Stimulated activated naive CD8-positive, alpha-beta T cell treated with anti-CD3 and anti-CD28 coated beads, Interleukin-15, Interleukin-2, amounts not matched to agents 100 ng/mL and 50 ng/mL, for 24 hours (primary cell): ENCODE data around the gene RSAD2.
"Not testable (repeated sequence)": the region's sequence is repeated elsewhere in the genome, so short reads cannot be mapped to it uniquely, and the experiment has no call there.

Experiments
- H3K27ac Mint-ChIP-seq: one replicate; pipeline ENCODE4 v1.8.0; 2021; ENCODE audit warnings: mild to moderate bottlenecking, mixed read lengths
- H3K27me3 Mint-ChIP-seq: one replicate; pipeline ENCODE4 v1.8.0; 2021; ENCODE audit warnings: mixed read lengths
- H3K36me3 Mint-ChIP-seq: one replicate; pipeline ENCODE4 v1.8.0; 2021; ENCODE audit warnings: low read depth, mixed read lengths
- H3K4me1 Mint-ChIP-seq: one replicate; pipeline ENCODE4 v1.8.0; 2021; ENCODE audit warnings: low read depth, mixed read lengths
- H3K4me3 Mint-ChIP-seq: one replicate; pipeline ENCODE4 v1.8.0; 2021; ENCODE audit warnings: mild to moderate bottlenecking, mixed read lengths
- H3K9me3 Mint-ChIP-seq: one replicate; pipeline ENCODE4 v1.8.0; 2021; ENCODE audit warnings: mixed read lengths

The RSAD2 gene

DNA sequence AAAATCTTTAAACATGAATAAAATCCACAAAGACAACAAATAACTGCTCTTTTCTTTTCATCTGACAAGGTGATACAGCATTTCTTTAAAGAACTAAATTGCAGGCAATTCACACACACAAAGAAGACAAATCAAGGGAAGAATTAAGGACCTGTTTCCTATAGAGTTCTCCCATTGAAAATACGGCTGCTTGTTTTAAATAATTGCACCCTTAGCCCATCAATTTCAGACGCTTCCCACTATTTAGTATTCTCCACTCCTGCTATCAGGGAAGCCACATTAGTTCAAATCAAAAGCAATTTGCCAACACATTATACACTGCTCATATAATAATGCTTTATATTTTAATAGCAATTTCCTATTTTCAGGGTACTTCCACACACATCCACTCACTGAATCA, 23.2 kb upstream of the RSAD2 start:
- Mint-ChIP-seq H3K27ac (no peak overlapping the region), H3K4me1 (peaks cover 3% of the 10 kb centered on the region), H3K9me3 (peaks cover 14% of the 10 kb centered on the region), H3K36me3 (peaks cover 73% of the 10 kb centered on the region), H3K27me3 (no peaks in the 10 kb centered on the region), H3K4me3 (no peak overlapping the region)

DNA sequence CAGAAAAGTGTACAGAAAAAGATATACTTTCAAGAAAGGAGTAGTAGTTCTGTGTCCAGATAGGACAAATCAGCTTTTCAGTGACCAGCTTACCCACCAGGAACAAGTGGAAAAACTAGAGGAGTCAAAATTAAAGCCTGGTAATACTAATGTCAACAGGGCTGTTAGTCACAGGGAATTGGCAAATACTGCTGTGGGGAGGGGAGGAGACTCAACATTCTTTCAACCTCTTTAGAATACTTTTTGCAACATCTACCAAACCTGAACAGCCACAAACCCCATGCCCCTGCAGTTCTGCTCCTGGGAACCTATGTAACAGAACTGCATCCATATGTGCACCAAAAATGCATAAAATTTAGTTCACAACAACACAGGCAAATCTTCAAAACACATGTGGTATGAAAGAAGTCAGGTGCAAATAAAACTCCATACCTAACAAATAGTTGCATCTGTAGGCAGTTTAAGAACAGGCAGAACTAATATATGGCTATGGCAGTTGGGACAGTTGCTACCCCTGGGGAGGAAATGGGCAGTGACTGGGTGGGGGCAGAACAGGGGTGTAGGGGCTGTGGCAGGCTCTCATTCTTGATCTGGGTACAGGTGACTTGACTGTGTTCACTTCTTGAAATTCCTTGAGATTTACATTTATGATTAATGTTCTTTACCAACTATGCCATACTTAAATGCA, 21.6 kb upstream of the RSAD2 start:
- Mint-ChIP-seq H3K9me3 (peaks cover 18% of the 10 kb centered on the region), H3K36me3 (peaks cover 73% of the 10 kb centered on the region), H3K4me1 (peaks cover 3% of the 10 kb centered on the region), H3K4me3 (no peak overlapping the region), H3K27me3 (no peaks in the 10 kb centered on the region), H3K27ac (no peak overlapping the region)

DNA sequence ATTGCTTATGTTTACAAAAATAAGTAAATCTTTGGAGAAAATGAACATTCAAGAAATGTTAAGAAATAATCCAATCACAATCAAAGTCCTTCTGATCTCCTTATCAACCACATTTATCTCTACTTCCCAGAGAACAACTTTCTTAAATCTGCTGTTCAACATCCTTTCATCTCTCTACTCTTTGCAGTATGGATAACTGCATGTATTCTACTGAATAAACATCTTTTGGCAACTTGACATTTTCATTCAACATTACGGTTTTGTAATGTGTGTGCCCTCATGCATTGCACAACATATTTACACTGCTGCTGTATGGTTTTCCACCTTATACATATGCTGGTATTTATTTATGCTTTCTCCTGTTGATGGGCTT, 21.0 kb upstream of the RSAD2 start:
- peaks cover 18% of the 10 kb centered on the region for H3K9me3 Mint-ChIP-seq
- no peak overlapping the region for H3K27ac Mint-ChIP-seq
- no peak overlapping the region for H3K4me3 Mint-ChIP-seq
- peaks cover 74% of the 10 kb centered on the region for H3K36me3 Mint-ChIP-seq
- H3K27me3 Mint-ChIP-seq, result no peaks in the 10 kb centered on the region
- H3K4me1 Mint-ChIP-seq, result peaks cover 3% of the 10 kb centered on the region

- Mint-ChIP-seq H3K9me3 (peaks cover 18% of the 10 kb centered on the region), H3K36me3 (peaks cover 70% of the 10 kb centered on the region)
- H3K27ac Mint-ChIP-seq, H3K4me1 Mint-ChIP-seq, H3K27me3 Mint-ChIP-seq, H3K4me3 Mint-ChIP-seq: not testable (repeated sequence)
Observed at GRCh38 chr2:6858466-6859027, 19.0 kb upstream of the RSAD2 start.

- Mint-ChIP-seq H3K27me3 (no peaks in the 10 kb centered on the region), H3K27ac (no peak overlapping the region), H3K36me3 (peaks cover 58% of the 10 kb centered on the region), H3K9me3 (peaks cover 18% of the 10 kb centered on the region), H3K4me1 (peaks cover 16% of the 10 kb centered on the region), H3K4me3 (no peak overlapping the region)
Observed at GRCh38 chr2:6860296-6860695, 17.3 kb upstream of the RSAD2 start.

- Mint-ChIP-seq H3K4me3 (no peak overlapping the region), H3K36me3 (peaks cover 36% of the 10 kb centered on the region), H3K27ac (no peak overlapping the region), H3K4me1 (peaks cover 27% of the 10 kb centered on the region), H3K9me3 (peaks cover 7% of the 10 kb centered on the region), H3K27me3 (no peaks in the 10 kb centered on the region)
Observed at GRCh38 chr2:6863792-6864191, 13.8 kb upstream of the RSAD2 start.

GRCh38 chr2:6864231-6864754, 13.3 kb upstream of the RSAD2 start:
- peak overlapping the region; percentile 51 for H3K4me3 Mint-ChIP-seq
- H3K36me3 Mint-ChIP-seq, result peaks cover 31% of the 10 kb centered on the region
- H3K27ac Mint-ChIP-seq, result peak overlapping the region; percentile 34
- peaks cover 4% of the 10 kb centered on the region for H3K9me3 Mint-ChIP-seq
- H3K4me1 Mint-ChIP-seq, result peaks cover 27% of the 10 kb centered on the region
- no peaks in the 10 kb centered on the region for H3K27me3 Mint-ChIP-seq

GRCh38 chr2:6864923-6865345, 12.6 kb upstream of the RSAD2 start:
- H3K9me3 Mint-ChIP-seq, result peaks cover 4% of the 10 kb centered on the region
- H3K36me3 Mint-ChIP-seq, result peaks cover 25% of the 10 kb centered on the region
- no peaks in the 10 kb centered on the region for H3K27me3 Mint-ChIP-seq
- peaks cover 27% of the 10 kb centered on the region for H3K4me1 Mint-ChIP-seq
- H3K4me3 Mint-ChIP-seq, result peak overlapping the region; percentile 51
- H3K27ac Mint-ChIP-seq, result peak overlapping the region; percentile 61

- peaks cover 27% of the 10 kb centered on the region for H3K4me1 Mint-ChIP-seq
- H3K27me3 Mint-ChIP-seq, result no peaks in the 10 kb centered on the region
- peaks cover 18% of the 10 kb centered on the region for H3K36me3 Mint-ChIP-seq
- H3K27ac Mint-ChIP-seq, result peak within 1 kb of the TSS; percentile 90
- H3K9me3 Mint-ChIP-seq, result peaks cover under 1% of the 10 kb centered on the region
- H3K4me3 Mint-ChIP-seq, result peak within 1 kb of the TSS; percentile 87
Observed at GRCh38 chr2:6865346-6866274, 12.0 kb upstream of the RSAD2 start, which contains the start of gene CMPK2. TSS of gene CMPK2 (minus strand) at chr2:6865907. CDS start at chr2:6865696, 211 bp downstream.

DNA sequence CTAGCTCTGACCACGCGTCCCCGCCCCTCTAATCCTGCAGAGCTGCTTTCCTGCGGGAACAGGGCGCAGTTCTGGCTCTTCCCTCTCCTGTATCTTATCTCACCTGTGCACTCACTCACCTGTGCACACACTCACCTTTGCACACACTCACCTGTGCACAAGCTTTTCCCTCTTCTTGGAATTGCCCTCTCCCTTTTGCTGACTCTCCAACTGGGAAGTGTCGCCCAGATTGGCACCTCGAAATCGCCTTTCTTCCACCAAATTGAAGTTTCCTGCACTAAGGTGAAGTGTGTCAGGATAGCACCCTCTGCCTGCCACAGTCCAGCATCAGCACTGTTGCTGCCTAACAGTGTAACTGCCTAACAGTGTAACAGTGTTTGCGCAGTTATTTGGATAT, 11.3 kb upstream of the RSAD2 start:
- peak overlapping the region; percentile 87 for H3K4me3 Mint-ChIP-seq
- H3K4me1 Mint-ChIP-seq, result peaks cover 27% of the 10 kb centered on the region
- H3K27ac Mint-ChIP-seq, result peak overlapping the region; percentile 90
- H3K27me3 Mint-ChIP-seq, result no peaks in the 10 kb centered on the region
- H3K36me3 Mint-ChIP-seq, result peaks cover 11% of the 10 kb centered on the region
- H3K9me3 Mint-ChIP-seq, result no peaks in the 10 kb centered on the region

DNA sequence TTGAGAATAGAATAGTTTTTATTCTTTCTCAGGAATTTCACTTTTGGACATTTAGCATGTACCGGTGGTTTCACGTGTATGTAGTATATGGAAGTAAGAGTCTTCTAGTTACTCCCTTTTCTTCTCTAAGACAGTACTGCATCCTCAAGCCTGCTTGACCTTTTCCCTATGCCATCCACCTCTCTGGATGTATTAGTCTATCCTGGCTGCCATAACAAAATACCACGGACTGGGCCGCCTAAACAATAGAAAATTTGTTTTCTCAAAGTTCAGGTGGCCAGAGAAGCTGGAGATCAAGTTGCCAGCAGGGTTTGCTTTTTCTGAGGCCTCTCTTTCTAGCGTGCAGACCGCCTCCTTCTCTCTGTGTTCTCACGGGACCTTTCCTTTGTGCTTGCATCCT, 10.6 kb upstream of the RSAD2 start:
- Mint-ChIP-seq H3K4me1 (peaks cover 27% of the 10 kb centered on the region), H3K27ac (peak overlapping the region; percentile 28), H3K27me3 (no peaks in the 10 kb centered on the region), H3K36me3 (peaks cover 4% of the 10 kb centered on the region), H3K4me3 (peak overlapping the region; percentile 87), H3K9me3 (no peaks in the 10 kb centered on the region)

GRCh38 chr2:6872394-6872793, 5.2 kb upstream of the RSAD2 start:
- Mint-ChIP-seq H3K27ac (peak overlapping the region; percentile 53), H3K27me3 (no peaks in the 10 kb centered on the region), H3K36me3 (peaks cover 5% of the 10 kb centered on the region), H3K4me3 (no peak overlapping the region), H3K4me1 (peaks cover 46% of the 10 kb centered on the region), H3K9me3 (peaks cover 5% of the 10 kb centered on the region)

- Mint-ChIP-seq H3K27ac (no peak overlapping the region), H3K9me3 (peaks cover 5% of the 10 kb centered on the region), H3K27me3 (no peaks in the 10 kb centered on the region), H3K4me1 (peaks cover 62% of the 10 kb centered on the region), H3K4me3 (no peak overlapping the region), H3K36me3 (peaks cover 5% of the 10 kb centered on the region)
Observed at GRCh38 chr2:6874032-6874431, 3.5 kb upstream of the RSAD2 start.

GRCh38 chr2:6876309-6876708, 1.3 kb upstream of the RSAD2 start:
- Mint-ChIP-seq H3K9me3 (peaks cover 5% of the 10 kb centered on the region), H3K27ac (no peak overlapping the region), H3K4me3 (no peak overlapping the region), H3K27me3 (no peaks in the 10 kb centered on the region), H3K4me1 (peaks cover 84% of the 10 kb centered on the region), H3K36me3 (peaks cover 5% of the 10 kb centered on the region)

DNA sequence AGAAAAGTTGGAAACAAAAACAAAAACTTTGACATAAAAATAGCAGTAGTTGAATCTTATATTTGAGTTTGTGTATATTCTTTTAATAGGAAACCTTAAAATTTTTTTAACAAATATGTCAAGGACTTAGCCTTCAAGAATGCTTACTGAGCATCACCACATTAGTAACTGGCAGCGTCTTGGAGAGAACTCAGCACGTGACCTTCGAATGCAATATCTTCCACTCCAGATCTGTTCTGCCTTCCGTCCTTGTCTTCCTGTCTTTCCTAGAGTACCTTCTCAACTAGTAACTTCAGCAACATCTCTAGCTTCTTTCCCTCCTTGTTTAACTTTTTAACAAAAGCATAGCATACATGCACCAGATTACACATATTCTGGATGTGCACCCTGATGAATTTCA, 972 bp downstream of the RSAD2 start:
- Mint-ChIP-seq H3K9me3 (peaks cover 5% of the 10 kb centered on the region), H3K27me3 (no peaks in the 10 kb centered on the region), H3K27ac (peak overlapping the region; percentile 62), H3K4me1 (peaks cover 73% of the 10 kb centered on the region), H3K4me3 (peak overlapping the region; percentile 77), H3K36me3 (peaks cover 5% of the 10 kb centered on the region)
